ENCODE results near the gene CFAP20. TPM values are rescaled to one million over a fixed set of nuclear protein-coding genes. Genes with fewer than 3 reads are reported as not detected.

The CFAP20 gene
- polyA plus RNA-seq, 3 donors, result 17.3 to 24.0 (median 18.8) TPM

- H3K9me3 Mint-ChIP-seq, result no peaks in the 10 kb centered on the region
- Histone ChIP-seq H3K9ac (ENCODE audit: insufficient read depth, low read length, poor library complexity, severe bottlenecking) (no peak overlapping the region), H2AFZ (ENCODE audit: insufficient read depth, low read depth, low read length, poor library complexity, severe bottlenecking) (no peak overlapping the region), H4K20me1 (ENCODE audit: insufficient read depth, low read length) (peaks cover 34% of the 10 kb centered on the region), H3K9me3 (replicated peaks in 1 of 2; ENCODE audit: control insufficient read depth in 1 of 2, insufficient read depth in 1 of 2, low read length in 2 of 2) (no peaks in the 10 kb centered on the region), H3K27ac (ENCODE audit: low read depth in 1 of 2, low read length in 2 of 2) (no peak overlapping the region), H3K27me3 (ENCODE audit: control insufficient read depth in 2 of 2, insufficient read depth in 2 of 2, low read length in 2 of 2) (no peaks in the 10 kb centered on the region), H3K36me3 (replicated peaks in 1 of 2; ENCODE audit: control insufficient read depth in 1 of 2, insufficient read depth in 2 of 2, low read length in 2 of 2) (peaks cover 25 to 26% of the 10 kb centered on the region in 2 donors), H3K4me2 (replicated peaks; ENCODE audit: extremely low read depth, low read length, poor library complexity, severe bottlenecking) (no peak overlapping the region), H3K79me2 (ENCODE audit: insufficient read depth, low read length) (peaks cover 71% of the 10 kb centered on the region), H3K4me1 (ENCODE audit: control insufficient read depth in 1 of 2, insufficient read depth in 2 of 2, low read length in 2 of 2) (no peaks in the 10 kb centered on the region), H3K4me3 (replicated peaks in 1 of 3; ENCODE audit: low read depth in 2 of 3, low read length in 3 of 3) (no peak overlapping the region)
- H3K36me3 Mint-ChIP-seq, result peaks cover 23 to 26% of the 10 kb centered on the region in 2 donors
- no peak overlapping the region for H3K4me3 Mint-ChIP-seq
- intact Hi-C loops (cut with micrococcal nuclease), result no loop called here
- peaks cover 8% of the 10 kb centered on the region for H3K4me1 Mint-ChIP-seq
- TF ChIP-seq CTCF (IDR thresholded peaks at IDR 0.05), result no peak
- peak overlapping the region in 2 of 7 donors; percentile 19 to 25 for H3K27ac Mint-ChIP-seq
- 70% methylated on average over 4 of the region's 8 CpGs for WGBS (ENCODE audit: insufficient coverage)
- DNase-seq, result no peak
- H3K27me3 Mint-ChIP-seq (ENCODE audit: low read depth in 3 of 3), result no peaks in the 10 kb centered on the region
Observed at GRCh38 chr16:58119509-58119845, 9.7 kb downstream of the CFAP20 start.

- Mint-ChIP-seq H3K27ac (peak overlapping the region in 3 of 7 donors; percentile 19 to 27 (median 25)), H3K9me3 (peaks cover 0 to 2% (median 0%) of the 10 kb centered on the region in 7 donors), H3K4me3 (no peak overlapping the region), H3K27me3 (ENCODE audit: low read depth in 3 of 3) (no peaks in the 10 kb centered on the region), H3K4me1 (peaks cover 8% of the 10 kb centered on the region), H3K36me3 (peaks cover 28 to 30% of the 10 kb centered on the region in 2 donors)
- H3K9me3 ChIP-seq (replicated peaks in 1 of 2; ENCODE audit: control insufficient read depth in 1 of 2, insufficient read depth in 1 of 2, low read length in 2 of 2), result no peaks in the 10 kb centered on the region
- no peak for TF ChIP-seq CTCF (IDR thresholded peaks at IDR 0.05)
- 100% methylated on average over 2 of the region's 5 CpGs for WGBS (ENCODE audit: insufficient coverage)
- H3K4me2 ChIP-seq (replicated peaks; ENCODE audit: extremely low read depth, low read length, poor library complexity, severe bottlenecking), result no peak overlapping the region
- H3K4me1 ChIP-seq (ENCODE audit: control insufficient read depth in 1 of 2, insufficient read depth in 2 of 2, low read length in 2 of 2), result no peaks in the 10 kb centered on the region
- no peak overlapping the region for H2AFZ ChIP-seq (ENCODE audit: insufficient read depth, low read depth, low read length, poor library complexity, severe bottlenecking)
- H4K20me1 ChIP-seq (ENCODE audit: insufficient read depth, low read length), result peaks cover 29% of the 10 kb centered on the region
- DNase-seq, result no peak
- H3K4me3 ChIP-seq (replicated peaks in 1 of 3; ENCODE audit: low read depth in 2 of 3, low read length in 3 of 3), result no peak overlapping the region
- H3K79me2 ChIP-seq (ENCODE audit: insufficient read depth, low read length), result peaks cover 66% of the 10 kb centered on the region
- no peaks in the 10 kb centered on the region for H3K27me3 ChIP-seq (ENCODE audit: control insufficient read depth in 2 of 2, insufficient read depth in 2 of 2, low read length in 2 of 2)
- H3K9ac ChIP-seq (ENCODE audit: insufficient read depth, low read length, poor library complexity, severe bottlenecking), result no peak overlapping the region
- intact Hi-C loops (cut with micrococcal nuclease), result no loop called here
- no peak overlapping the region for H3K27ac ChIP-seq (ENCODE audit: low read depth in 1 of 2, low read length in 2 of 2)
- H3K36me3 ChIP-seq (replicated peaks in 1 of 2; ENCODE audit: control insufficient read depth in 1 of 2, insufficient read depth in 2 of 2, low read length in 2 of 2), result peaks cover 28 to 31% of the 10 kb centered on the region in 2 donors
Observed at GRCh38 chr16:58118801-58119508, 10.2 kb downstream of the CFAP20 start.

Measured in CD14-positive monocyte (primary cell).